Anterior cingulate cortex (tissue), 58 donors: ENCODE results near the gene ATRX.
"Not testable (repeated sequence)": the region's sequence is repeated elsewhere in the genome, so short reads cannot be mapped to it uniquely, and the experiment has no call there.

Source experiments
- DNase-seq, 58 donors: peaks; one replicate each; lab custom pipeline; 2025; lab: John Stamatoyannopoulos, UW

ATRX gene

GRCh38 chrX:77742788-77743476 lies 43.1 kb downstream of the ATRX start:
- DNase-seq: peak in 24 of 58 donors; percentile 0 to 31 (median 4)

- no peak for DNase-seq
Observed at GRCh38 chrX:77740376-77740905, 45.6 kb downstream of the ATRX start.

GRCh38 chrX:77733342-77733741 lies 52.7 kb downstream of the ATRX start:
- no peak for DNase-seq

GRCh38 chrX:77731821-77732419 lies 54.1 kb downstream of the ATRX start:
- no peak for DNase-seq

GRCh38 chrX:77726095-77726494 lies 59.9 kb downstream of the ATRX start:
- DNase-seq: not testable (repeated sequence)

DNA sequence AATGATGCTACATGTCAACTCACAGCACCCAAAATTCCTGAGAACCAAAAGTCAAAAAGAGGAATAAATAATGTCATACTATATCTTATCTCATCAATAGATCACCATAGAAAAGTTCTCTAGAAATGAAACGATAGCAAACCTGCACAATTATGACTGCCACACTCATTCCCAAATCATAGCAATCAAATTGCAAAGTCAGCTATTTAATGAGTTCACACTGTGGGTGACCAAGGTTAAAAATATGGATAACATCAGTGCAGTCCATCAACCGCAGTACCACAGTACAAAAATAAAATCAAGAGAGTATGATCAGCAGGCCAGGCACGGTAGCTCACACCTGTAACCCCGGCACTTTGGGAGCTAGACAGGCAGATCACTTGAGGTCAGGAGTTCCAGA lies 62.3 kb downstream of the ATRX start:
- DNase-seq: no peak

DNA sequence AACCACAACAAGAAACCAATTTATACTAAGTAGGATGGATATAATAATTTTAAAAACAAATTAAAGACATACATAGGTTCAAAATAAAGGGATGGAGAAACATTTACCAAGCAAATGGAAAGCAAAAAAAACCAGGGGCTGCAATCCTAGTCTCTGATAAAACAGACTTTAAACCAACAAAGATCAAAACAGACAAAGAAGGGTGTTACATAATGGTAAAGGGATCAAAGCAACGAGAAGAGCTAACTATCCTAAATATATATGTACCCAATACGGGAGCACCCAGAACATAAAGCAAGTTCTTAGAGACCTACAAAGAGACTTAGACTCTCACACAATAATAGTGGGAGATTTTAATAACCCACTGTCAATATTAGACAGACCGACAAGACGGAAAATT lies 66.6 kb downstream of the ATRX start:
- DNase-seq: no peak

DNA sequence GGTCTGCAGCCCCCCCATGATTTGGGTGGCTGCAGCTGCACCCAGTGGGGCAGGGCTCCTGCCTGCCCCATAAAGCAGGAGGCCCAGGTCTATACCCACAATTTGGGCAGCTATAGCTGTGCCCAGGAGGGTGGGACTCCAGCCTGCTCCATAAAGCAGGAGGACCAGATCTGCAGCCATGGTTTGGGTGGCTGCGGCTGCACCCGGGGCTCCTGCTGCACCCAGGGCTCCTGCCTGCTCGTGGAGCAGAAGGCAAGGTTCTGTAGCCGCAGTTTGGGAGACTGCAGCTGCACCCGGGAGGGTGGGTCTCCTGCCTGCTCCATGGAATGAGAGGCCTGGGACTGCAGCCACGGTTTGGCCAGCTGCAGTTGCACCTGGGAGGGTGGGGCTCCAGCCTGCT lies 81.1 kb downstream of the ATRX start:
- no peak for DNase-seq

- DNase-seq: no peak
Observed at GRCh38 chrX:77698242-77698641, 87.8 kb downstream of the ATRX start.

DNA sequence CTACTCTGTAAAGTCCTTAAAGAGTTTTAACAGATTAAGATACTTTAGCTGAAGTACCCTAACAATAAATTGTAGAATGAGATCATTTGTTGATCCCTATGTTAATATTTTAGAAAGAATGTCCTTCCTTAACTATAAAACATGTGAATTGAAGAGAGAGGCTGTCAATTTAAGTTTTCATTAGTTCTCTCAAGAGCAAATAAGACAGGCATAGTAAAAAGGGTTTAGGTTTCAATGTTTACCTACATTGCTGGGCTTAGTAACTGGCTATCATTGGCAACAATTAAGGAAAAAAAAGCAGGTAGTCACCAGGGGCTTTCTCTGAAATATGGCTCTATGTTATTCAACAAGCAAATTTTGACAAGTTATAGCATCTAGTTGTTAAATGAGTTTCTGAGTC lies 91.5 kb downstream of the ATRX start:
- DNase-seq: no peak

GRCh38 chrX:77693594-77693993 lies 92.4 kb downstream of the ATRX start:
- DNase-seq: no peak

DNA sequence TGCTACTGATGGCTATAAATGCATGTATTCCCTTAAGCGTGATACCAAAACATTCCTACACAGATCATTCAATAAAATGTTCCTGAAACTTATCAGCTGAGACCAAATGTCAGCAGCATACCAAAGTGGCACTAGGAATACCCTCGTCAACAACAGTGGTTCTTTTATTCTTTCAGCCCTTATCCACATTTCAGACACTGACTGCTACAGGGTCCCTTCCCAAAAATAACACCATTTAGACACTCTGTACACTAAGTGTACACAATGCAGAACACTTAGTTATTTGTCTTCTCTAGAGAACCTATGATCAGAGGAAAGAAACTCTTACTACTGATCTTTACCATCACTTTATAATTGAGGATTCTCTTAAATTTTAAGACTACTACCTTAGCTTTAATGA lies 94.1 kb downstream of the ATRX start:
- no peak for DNase-seq

GRCh38 chrX:77689376-77689775 lies 96.6 kb downstream of the ATRX start:
- DNase-seq: no peak

DNA sequence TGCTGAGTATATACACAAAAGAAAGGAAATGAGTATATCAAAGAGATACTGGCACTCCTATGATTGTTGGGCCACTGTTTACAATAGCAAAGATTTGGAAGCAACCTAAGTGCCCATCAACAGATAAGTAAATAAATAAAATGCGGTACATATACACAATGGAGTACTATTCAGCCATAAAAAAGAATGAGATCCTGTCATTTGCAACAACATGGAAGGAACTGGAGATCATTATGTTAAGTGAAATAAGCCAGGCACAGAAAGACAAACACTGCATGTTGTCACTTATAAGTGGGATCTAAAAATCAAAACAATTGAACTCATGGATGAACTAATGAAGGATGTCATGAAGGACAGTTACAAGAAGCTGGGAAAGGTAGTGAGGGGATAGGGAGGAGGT lies 100.3 kb downstream of the ATRX start:
- DNase-seq: not testable (repeated sequence)

- DNase-seq: no peak
Observed at GRCh38 chrX:77679144-77679543, 106.9 kb downstream of the ATRX start.

DNA sequence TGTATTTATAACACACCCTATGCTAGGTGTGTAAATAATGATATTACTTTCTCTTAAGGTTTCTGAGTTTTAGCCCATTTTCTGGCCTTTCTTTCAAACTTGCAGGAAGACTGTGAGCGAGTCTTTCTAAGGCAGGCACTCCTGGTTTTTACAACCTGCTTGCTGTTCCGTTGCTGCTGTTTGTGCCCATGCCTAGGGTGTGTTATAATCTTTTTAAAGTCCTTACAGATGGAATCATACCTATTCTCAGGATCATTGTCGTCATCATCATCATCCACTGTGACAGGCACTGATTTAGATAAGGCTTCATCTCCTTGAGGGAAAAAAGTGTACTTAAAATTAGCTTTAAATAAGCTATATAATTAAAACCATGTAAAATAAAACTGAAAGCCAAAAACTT lies 110.0 kb downstream of the ATRX start:
- DNase-seq: no peak

DNA sequence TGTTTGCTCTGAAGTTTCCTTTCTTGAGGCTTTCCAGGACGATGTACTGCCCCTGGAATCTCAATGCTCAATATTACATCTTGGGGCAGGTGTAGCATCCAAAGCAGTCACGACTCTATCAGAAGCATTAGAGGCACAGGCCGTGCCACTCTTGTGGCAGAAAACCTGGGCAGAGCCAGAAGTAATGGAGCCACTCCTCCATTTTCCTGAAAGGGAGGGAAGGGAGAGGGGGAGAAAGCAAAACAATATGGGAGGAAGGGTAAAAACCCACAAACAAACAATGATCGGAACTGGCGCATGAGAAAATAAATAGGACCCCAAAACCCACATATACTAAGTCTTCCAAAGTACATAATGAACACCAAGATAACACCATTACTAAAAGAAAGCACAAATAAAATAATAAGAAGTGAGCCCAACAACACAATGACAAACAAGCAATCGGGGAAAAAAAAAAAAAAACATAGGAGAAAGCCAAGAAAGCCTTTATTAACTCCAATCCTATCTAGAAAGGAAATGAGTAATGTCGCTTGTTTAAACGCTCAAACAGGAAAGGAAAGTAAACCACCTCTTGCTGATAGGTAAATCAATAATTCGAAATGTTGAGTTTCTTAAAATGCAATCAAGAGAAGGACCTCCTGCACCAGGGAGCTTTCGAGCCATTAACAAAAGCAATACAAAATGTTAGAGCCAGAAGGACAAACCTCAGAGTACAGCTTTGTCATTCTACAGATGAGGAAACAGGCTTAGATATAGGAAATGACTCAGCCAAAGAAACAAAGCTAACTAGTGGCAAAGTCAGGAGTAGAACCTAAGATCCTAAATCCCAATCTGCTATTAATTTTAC lies 117.4 kb downstream of the ATRX start:
- DNase-seq: no peak

GRCh38 chrX:77658886-77659285 lies 127.1 kb downstream of the ATRX start:
- DNase-seq: no peak

GRCh38 chrX:77652095-77652494 lies 133.9 kb downstream of the ATRX start:
- no peak for DNase-seq

- no peak for DNase-seq
Observed at GRCh38 chrX:77640702-77641101, 145.3 kb downstream of the ATRX start.

- DNase-seq: no peak
Observed at GRCh38 chrX:77639820-77640219, 146.2 kb downstream of the ATRX start.
